ENCODE data around the gene MAP3K5. TPM values are rescaled to one million over a fixed set of nuclear protein-coding genes. Genes with fewer than 3 reads are reported as not detected.

Gene MAP3K5
- total and polyA plus RNA-seq, 9 of the 15 experiments (the other 6 are each of a cell fraction or from before 2014, with no cell fraction given): 2.2 to 13.0 (median 9.9) TPM

DNA sequence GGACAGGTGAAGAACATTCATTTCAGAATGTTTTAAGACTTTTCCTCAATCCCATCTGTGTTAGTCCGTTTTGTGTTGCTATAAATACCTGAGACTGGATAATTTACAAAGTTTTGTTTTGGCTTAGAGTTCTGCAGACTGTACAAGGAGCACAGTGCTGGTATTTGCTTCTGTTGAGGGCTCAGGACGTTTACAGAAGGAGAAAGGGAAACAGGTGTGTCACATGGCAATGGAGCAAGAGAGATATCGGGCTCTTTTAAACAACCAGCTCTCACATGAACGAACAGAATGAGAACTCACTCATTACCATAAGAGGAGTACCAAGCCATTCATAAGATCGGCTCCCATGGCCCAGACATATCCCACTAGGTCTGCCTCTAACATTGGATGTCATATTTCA lies 258.8 kb downstream of the MAP3K5 start:
- no TSS peak for BruUV-seq (replicated peaks)
- 7% methylated on average over 5 of the region's 5 CpGs for WGBS (ENCODE audit: insufficient coverage, low coverage, missing lambda C conversion rate)
- Histone ChIP-seq H3K36me3 (ENCODE audit: control insufficient read depth, insufficient read depth, low read length) (no peaks in the 10 kb centered on the region), H3K9me1 (ENCODE audit: control insufficient read depth, insufficient read depth, low read length) (no peaks in the 10 kb centered on the region), H4K20me1 (replicated peaks; ENCODE audit: control insufficient read depth, insufficient read depth, low read length) (no peaks in the 10 kb centered on the region), H3K4me3 (no peak overlapping the region), H3K9me3 (replicated peaks; ENCODE audit: control insufficient read depth, insufficient read depth, low read depth, low read length) (no peaks in the 10 kb centered on the region), H3K27me3 (ENCODE audit: control insufficient read depth in 2 of 2, insufficient read depth in 2 of 2, low read length in 2 of 2) (peaks cover 10 to 23% of the 10 kb centered on the region in 2 experiments; a peak in 4 of 5 replicates), H3K4me1 (replicated peaks in 1 of 2; ENCODE audit: control insufficient read depth in 2 of 2, insufficient read depth in 2 of 2, low read length in 2 of 2) (no peaks in the 10 kb centered on the region), H3K9ac (ENCODE audit: insufficient read depth in 1 of 2, low read depth in 2 of 2, low read length in 2 of 2) (no peak overlapping the region), H3K4me2 (ENCODE audit: insufficient read depth, low read length) (no peak overlapping the region), H3K27ac (ENCODE audit: extremely low read depth, low read depth, low read length) (no peak overlapping the region), H2AFZ (ENCODE audit: low read depth, low read length) (no peak overlapping the region), H3K79me2 (ENCODE audit: control insufficient read depth, insufficient read depth, low read length) (no peaks in the 10 kb centered on the region)
- in situ Hi-C loops (cut with MboI) (loop anchor here (25.0 kb wide), 1 partner anchor 196 kb away; no protein-coding TSS in a partner anchor), intact Hi-C loops (cut with micrococcal nuclease) (no loop called here)
- ATAC-seq (no peak), DNase-seq (ENCODE audit: extremely low read depth in 1 of 4, low spot score in 3 of 4) (no peak), FAIRE-seq (no peak)
- POLR2A ChIA-PET: no interaction called here
- CTCF ChIA-PET (ENCODE audit: low intra/inter-chr PET ratio): no interaction called here
- peak; percentile 13 for TF ChIP-seq ZFP36 (IDR thresholded peaks at IDR 0.05; ENCODE audit: low read depth, low read length, partially characterized antibody)
- no peak for TF ChIP-seq BRCA1 (IDR thresholded peaks at IDR 0.05)
- no peak for TF ChIP-seq BRCA1 (CRISPR knock-in tag; IDR thresholded peaks at IDR 0.05)

- no TSS peak for BruUV-seq (replicated peaks)
- Histone ChIP-seq H3K9ac (ENCODE audit: insufficient read depth in 1 of 2, low read depth in 2 of 2, low read length in 2 of 2) (no peak overlapping the region), H3K4me2 (ENCODE audit: insufficient read depth, low read length) (no peak overlapping the region), H2AFZ (ENCODE audit: low read depth, low read length) (no peak overlapping the region), H3K9me3 (replicated peaks; ENCODE audit: control insufficient read depth, insufficient read depth, low read depth, low read length) (no peaks in the 10 kb centered on the region), H3K9me1 (ENCODE audit: control insufficient read depth, insufficient read depth, low read length) (no peaks in the 10 kb centered on the region), H3K4me3 (no peak overlapping the region), H3K27ac (ENCODE audit: extremely low read depth, low read depth, low read length) (no peak overlapping the region), H3K36me3 (ENCODE audit: control insufficient read depth, insufficient read depth, low read length) (no peaks in the 10 kb centered on the region), H3K4me1 (replicated peaks in 1 of 2; ENCODE audit: control insufficient read depth in 2 of 2, insufficient read depth in 2 of 2, low read length in 2 of 2) (no peaks in the 10 kb centered on the region), H4K20me1 (replicated peaks; ENCODE audit: control insufficient read depth, insufficient read depth, low read length) (no peaks in the 10 kb centered on the region), H3K79me2 (ENCODE audit: control insufficient read depth, insufficient read depth, low read length) (no peaks in the 10 kb centered on the region), H3K27me3 (ENCODE audit: control insufficient read depth in 2 of 2, insufficient read depth in 2 of 2, low read length in 2 of 2) (peaks cover 10 to 23% of the 10 kb centered on the region in 2 experiments; a peak in 4 of 5 replicates)
- POLR2A ChIA-PET: interaction anchor here (0.6 to 0.7 kb wide), 2 partner anchors 64 to 243 kb away, joined by 3 read pairs; partner anchors contain the start of gene BCLAF1
- ATAC-seq: no peak
- intact Hi-C loops (cut with micrococcal nuclease) (no loop called here), in situ Hi-C loops (cut with MboI) (loop anchor here (25.0 kb wide), 1 partner anchor 195 kb away; no protein-coding TSS in a partner anchor)
- CTCF ChIA-PET (ENCODE audit: low intra/inter-chr PET ratio): no interaction called here
- 12% methylated on average over 6 of the region's 6 CpGs for WGBS (ENCODE audit: insufficient coverage, low coverage, missing lambda C conversion rate)
- FAIRE-seq: no peak
- no peak for DNase-seq (ENCODE audit: extremely low read depth in 1 of 4, low spot score in 3 of 4)
- TF ChIP-seq PTBP1 (IDR thresholded peaks at IDR 0.05; ENCODE audit: low read depth, low read length) (no peak), FOXA3 (CRISPR knock-in tag; conservative IDR thresholded peaks at IDR 0.05 in 1 of 2, IDR thresholded peaks at IDR 0.05 in 1 of 2) (no peak), CHD1 (IDR thresholded peaks at IDR 0.05; ENCODE audit: low read length) (no peak), RFX1 (IDR thresholded peaks at IDR 0.05) (no peak), RB1 (IDR thresholded peaks at IDR 0.05; ENCODE audit: low read depth) (no peak), MYNN (IDR thresholded peaks at IDR 0.05) (no peak), MYNN (CRISPR knock-in tag; IDR thresholded peaks at IDR 0.05) (no peak)
- TF ChIP-seq, protein P1, sequence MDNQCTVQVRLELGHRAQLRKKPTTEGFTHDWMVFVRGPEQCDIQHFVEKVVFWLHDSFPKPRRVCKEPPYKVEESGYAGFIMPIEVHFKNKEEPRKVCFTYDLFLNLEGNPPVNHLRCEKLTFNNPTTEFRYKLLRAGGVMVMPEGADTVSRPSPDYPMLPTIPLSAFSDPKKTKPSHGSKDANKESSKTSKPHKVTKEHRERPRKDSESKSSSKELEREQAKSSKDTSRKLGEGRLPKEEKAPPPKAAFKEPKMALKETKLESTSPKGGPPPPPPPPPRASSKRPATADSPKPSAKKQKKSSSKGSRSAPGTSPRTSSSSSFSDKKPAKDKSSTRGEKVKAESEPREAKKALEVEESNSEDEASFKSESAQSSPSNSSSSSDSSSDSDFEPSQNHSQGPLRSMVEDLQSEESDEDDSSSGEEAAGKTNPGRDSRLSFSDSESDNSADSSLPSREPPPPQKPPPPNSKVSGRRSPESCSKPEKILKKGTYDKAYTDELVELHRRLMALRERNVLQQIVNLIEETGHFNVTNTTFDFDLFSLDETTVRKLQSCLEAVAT (IDR thresholded peaks at IDR 0.05): no peak
- TF ChIP-seq, protein P2, sequence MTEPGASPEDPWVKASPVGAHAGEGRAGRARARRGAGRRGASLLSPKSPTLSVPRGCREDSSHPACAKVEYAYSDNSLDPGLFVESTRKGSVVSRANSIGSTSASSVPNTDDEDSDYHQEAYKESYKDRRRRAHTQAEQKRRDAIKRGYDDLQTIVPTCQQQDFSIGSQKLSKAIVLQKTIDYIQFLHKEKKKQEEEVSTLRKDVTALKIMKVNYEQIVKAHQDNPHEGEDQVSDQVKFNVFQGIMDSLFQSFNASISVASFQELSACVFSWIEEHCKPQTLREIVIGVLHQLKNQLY (CRISPR knock-in tag; conservative IDR thresholded peaks at IDR 0.05): no peak
- TF ChIP-seq, protein P3, sequence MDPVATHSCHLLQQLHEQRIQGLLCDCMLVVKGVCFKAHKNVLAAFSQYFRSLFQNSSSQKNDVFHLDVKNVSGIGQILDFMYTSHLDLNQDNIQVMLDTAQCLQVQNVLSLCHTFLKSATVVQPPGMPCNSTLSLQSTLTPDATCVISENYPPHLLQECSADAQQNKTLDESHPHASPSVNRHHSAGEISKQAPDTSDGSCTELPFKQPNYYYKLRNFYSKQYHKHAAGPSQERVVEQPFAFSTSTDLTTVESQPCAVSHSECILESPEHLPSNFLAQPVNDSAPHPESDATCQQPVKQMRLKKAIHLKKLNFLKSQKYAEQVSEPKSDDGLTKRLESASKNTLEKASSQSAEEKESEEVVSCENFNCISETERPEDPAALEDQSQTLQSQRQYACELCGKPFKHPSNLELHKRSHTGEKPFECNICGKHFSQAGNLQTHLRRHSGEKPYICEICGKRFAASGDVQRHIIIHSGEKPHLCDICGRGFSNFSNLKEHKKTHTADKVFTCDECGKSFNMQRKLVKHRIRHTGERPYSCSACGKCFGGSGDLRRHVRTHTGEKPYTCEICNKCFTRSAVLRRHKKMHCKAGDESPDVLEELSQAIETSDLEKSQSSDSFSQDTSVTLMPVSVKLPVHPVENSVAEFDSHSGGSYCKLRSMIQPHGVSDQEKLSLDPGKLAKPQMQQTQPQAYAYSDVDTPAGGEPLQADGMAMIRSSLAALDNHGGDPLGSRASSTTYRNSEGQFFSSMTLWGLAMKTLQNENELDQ (CRISPR knock-in tag; IDR thresholded peaks at IDR 0.05; ENCODE audit: borderline replicate concordance): no peak
Observed at GRCh38 chr6:136532030-136532429, 260.2 kb downstream of the MAP3K5 start.
